Liver (tissue), 3 donors: ENCODE measurements around the gene SMIM10.

Experiments used
- GABPA ChIP-seq, 2 donors: IDR thresholded peaks in 1 of 2; conservative IDR thresholded peaks in 1 of 2; 2 replicates each; pipeline ENCODE4 v1.6.1; 2016; ENCODE audit warnings: antibody characterized with exemption in 2 of 2, mild to moderate bottlenecking in 1 of 2, moderate library complexity in 1 of 2
- JUND ChIP-seq, 2 donors: IDR thresholded peaks; 2 replicates each; pipeline ENCODE4 v1.6.1; 2016; ENCODE audit warnings: antibody characterized with exemption in 2 of 2
- RXRA ChIP-seq, 2 donors: IDR thresholded peaks; 2 replicates each; pipeline ENCODE4 v1.6.1; 2017 to 2018; ENCODE audit warnings: antibody characterized with exemption in 2 of 2, mild to moderate bottlenecking in 1 of 2
- YY1 ChIP-seq: IDR thresholded peaks from 2 replicates; pipeline ENCODE4 v1.6.1; 2016; ENCODE audit warnings: antibody characterized with exemption, mild to moderate bottlenecking
- TF ChIP-seq, protein P1 (sequence below): fragments of 150-350 bp; IDR thresholded peaks from 2 replicates; pipeline ENCODE4 v1.5.1; 2017; ENCODE audit warnings: improper control_type of control experiment, low read depth, low read length; ENCODE audit not compliant: missing input control
- TF ChIP-seq, protein P2 (sequence below): IDR thresholded peaks from 2 replicates; pipeline ENCODE4 v1.6.1; 2016; ENCODE audit warnings: antibody characterized with exemption, mild to moderate bottlenecking
- donor health status: healthy.
- donor health status: healthy.

DNA sequence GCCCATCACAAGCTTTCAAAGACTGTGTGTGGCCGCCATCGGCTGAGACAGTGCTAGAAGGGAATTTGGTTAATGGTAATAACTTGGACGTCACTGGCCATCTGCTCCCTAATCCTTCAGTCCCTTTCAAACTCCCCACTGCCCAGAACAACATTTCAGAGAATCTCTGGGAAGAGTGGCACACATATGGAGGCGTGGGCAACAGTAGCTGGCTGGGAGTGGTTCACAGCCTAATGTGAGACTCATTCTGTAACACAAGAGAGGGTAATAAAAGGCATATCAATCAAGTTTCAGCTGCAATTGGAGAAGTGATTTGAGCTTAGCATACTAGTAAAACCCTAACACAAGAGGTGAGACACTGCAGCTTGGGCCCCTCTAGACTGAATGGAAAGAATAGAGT, 15.4 kb downstream of the SMIM10 start:
- no peak for TF ChIP-seq JUND (IDR thresholded peaks at IDR 0.05)
- TF ChIP-seq, protein P1, sequence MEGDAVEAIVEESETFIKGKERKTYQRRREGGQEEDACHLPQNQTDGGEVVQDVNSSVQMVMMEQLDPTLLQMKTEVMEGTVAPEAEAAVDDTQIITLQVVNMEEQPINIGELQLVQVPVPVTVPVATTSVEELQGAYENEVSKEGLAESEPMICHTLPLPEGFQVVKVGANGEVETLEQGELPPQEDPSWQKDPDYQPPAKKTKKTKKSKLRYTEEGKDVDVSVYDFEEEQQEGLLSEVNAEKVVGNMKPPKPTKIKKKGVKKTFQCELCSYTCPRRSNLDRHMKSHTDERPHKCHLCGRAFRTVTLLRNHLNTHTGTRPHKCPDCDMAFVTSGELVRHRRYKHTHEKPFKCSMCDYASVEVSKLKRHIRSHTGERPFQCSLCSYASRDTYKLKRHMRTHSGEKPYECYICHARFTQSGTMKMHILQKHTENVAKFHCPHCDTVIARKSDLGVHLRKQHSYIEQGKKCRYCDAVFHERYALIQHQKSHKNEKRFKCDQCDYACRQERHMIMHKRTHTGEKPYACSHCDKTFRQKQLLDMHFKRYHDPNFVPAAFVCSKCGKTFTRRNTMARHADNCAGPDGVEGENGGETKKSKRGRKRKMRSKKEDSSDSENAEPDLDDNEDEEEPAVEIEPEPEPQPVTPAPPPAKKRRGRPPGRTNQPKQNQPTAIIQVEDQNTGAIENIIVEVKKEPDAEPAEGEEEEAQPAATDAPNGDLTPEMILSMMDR = no peak
- TF ChIP-seq, protein P2, sequence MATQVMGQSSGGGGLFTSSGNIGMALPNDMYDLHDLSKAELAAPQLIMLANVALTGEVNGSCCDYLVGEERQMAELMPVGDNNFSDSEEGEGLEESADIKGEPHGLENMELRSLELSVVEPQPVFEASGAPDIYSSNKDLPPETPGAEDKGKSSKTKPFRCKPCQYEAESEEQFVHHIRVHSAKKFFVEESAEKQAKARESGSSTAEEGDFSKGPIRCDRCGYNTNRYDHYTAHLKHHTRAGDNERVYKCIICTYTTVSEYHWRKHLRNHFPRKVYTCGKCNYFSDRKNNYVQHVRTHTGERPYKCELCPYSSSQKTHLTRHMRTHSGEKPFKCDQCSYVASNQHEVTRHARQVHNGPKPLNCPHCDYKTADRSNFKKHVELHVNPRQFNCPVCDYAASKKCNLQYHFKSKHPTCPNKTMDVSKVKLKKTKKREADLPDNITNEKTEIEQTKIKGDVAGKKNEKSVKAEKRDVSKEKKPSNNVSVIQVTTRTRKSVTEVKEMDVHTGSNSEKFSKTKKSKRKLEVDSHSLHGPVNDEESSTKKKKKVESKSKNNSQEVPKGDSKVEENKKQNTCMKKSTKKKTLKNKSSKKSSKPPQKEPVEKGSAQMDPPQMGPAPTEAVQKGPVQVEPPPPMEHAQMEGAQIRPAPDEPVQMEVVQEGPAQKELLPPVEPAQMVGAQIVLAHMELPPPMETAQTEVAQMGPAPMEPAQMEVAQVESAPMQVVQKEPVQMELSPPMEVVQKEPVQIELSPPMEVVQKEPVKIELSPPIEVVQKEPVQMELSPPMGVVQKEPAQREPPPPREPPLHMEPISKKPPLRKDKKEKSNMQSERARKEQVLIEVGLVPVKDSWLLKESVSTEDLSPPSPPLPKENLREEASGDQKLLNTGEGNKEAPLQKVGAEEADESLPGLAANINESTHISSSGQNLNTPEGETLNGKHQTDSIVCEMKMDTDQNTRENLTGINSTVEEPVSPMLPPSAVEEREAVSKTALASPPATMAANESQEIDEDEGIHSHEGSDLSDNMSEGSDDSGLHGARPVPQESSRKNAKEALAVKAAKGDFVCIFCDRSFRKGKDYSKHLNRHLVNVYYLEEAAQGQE = no peak
- no peak for TF ChIP-seq RXRA (IDR thresholded peaks at IDR 0.05)
- no peak for TF ChIP-seq YY1
- no peak for TF ChIP-seq GABPA (IDR thresholded peaks at IDR 0.05 in 1 of 2, conservative IDR thresholded peaks at IDR 0.05 in 1 of 2)
